Heart left ventricle (tissue), 16 donors: ENCODE results near the gene GRAMD1B. TPM values are rescaled to one million over a fixed set of nuclear protein-coding genes. Genes with fewer than 3 reads are reported as not detected.

Experiments
- ATAC-seq, 4 donors: fragments of 200-7000 bp; cut with Tn5 transposase; one replicate each; pipeline ENCODE4 v1.9.1; 2020 to 2022; ENCODE audit warnings: moderate library complexity in 4 of 4, mild to moderate bottlenecking in 3 of 4, moderate number of reproducible peaks in 1 of 4
- DNase-seq, 5 donors: peaks; one replicate each; pipeline ENCODE4 v3.0.0-alpha.2; 2020
- H3K27ac ChIP-seq, 12 donors: fragments of 200-600 bp; sonication (generic) in 4 of 12; one replicate each; pipeline versions ENCODE4 v1.5.0 to v1.8.0; 2016 to 2022; ENCODE audit warnings: mild to moderate bottlenecking in 2 of 12
- H3K27me3 ChIP-seq, 9 donors: fragments of 200-600 bp; sonication (generic) in 2 of 9; one replicate each; pipeline versions ENCODE4 v1.5.1 to v1.8.0; 2016 to 2022; ENCODE audit warnings: mild to moderate bottlenecking in 3 of 9
- H3K36me3 ChIP-seq, 9 donors: fragments of 200-600 bp; sonication (generic) in 2 of 9; one replicate each; pipeline versions ENCODE4 v1.5.0 to v1.8.0; 2018 to 2022; ENCODE audit warnings: mild to moderate bottlenecking in 2 of 9
- H3K4me1 ChIP-seq, 12 donors: fragments of 200-600 bp; sonication (generic) in 4 of 12; one replicate each; pipeline versions ENCODE4 v1.5.0 to v1.8.0; 2016 to 2022; ENCODE audit warnings: mild to moderate bottlenecking in 3 of 12
- H3K4me3 ChIP-seq, 12 donors: fragments of 200-600 bp; sonication (generic) in 4 of 12; one replicate each; pipeline versions ENCODE4 v1.5.0 to v1.8.0; 2017 to 2022; ENCODE audit warnings: mild to moderate bottlenecking in 9 of 12, moderate library complexity in 4 of 12
- H3K9me3 ChIP-seq, 12 donors: fragments of 200-600 bp; sonication (generic) in 4 of 12; one replicate each; pipeline versions ENCODE4 v1.5.0 to v1.8.0; 2016 to 2022; ENCODE audit warnings: mild to moderate bottlenecking in 1 of 12
- CTCF ChIP-seq, 12 donors: fragments of 200-600 bp; sonication (generic) in 4 of 12; IDR thresholded peaks; one replicate each; pipeline versions ENCODE4 v1.5.0 to v1.8.0; 2018 to 2022; ENCODE audit warnings: antibody characterized with exemption in 12 of 12, mild to moderate bottlenecking in 5 of 12
- POLR2A ChIP-seq, 2 donors: fragments of 450-650 bp; IDR thresholded peaks; one replicate each; pipeline ENCODE4 v1.6.1; 2017; ENCODE audit warnings: antibody characterized with exemption in 2 of 2, mild to moderate bottlenecking in 2 of 2, moderate library complexity in 2 of 2
- WGBS, 4 donors: extraction: QIAGEN DNeasy Blood & Tissue Kit in 2 of 4; methylation state at CpG; one replicate each; pipeline versions ENCODE4 v1.1.5 to v1.1.7; 2013 to 2018; 5-methylcytosine and 5-hydroxymethylcytosine counted together
- intact Hi-C, 10 donors: fragments of 100-400 bp; cut with DNase I; formaldehyde crosslinking; loops; one replicate each; pipeline versions ENCODE4 v1.11.1 to v1.14.2; 2022
- polyA plus RNA-seq, 2 donors: library from polyadenylated mRNA; stranded (reverse); fragments of 200-250 nt; gene quantifications; one replicate each; pipeline ENCODE4 v1.2.3, GENCODE V29; 2013
- total RNA-seq, 9 donors: library from RNA; depleted of rRNA in 2 of 9; stranded (reverse); fragments of >200 nt in 2 of 9; fragmentation: NEBNext Ultra II Directional in 3 of 9; extraction: Animal tissue kit (Norgen Biotek cat#: 25700) in 3 of 9; gene quantifications; one replicate each; pipeline versions ENCODE4 v1.1.0 to v1.2.4, GENCODE V29; 2016 to 2023
- donor health status: ischemic (EF 13 %, LVEDD 7.1; RV severe dilation, severe dysfunction).
- donor health status: healthy with polysubstance abuse.
- donor health status: DM: no; HTN: yes; CAD: no.
- donor health status: DM: no; HTN: no; CAD: no.
- donor health status: ischemic (EF 25% LVEDD 6.9; RV normal size, moderate dysfunction).
- donor health status: ischemic (EF 25% LVEDD 5.7; RV mildly dilated, moderate dysfunction).
- donor health status: healthy.
- donor health status: DM: yes; HTN: yes; CAD: no.
- donor health status: ischemic (EF 35%, LVEDD 5.7; RV mildly dilated, moderate dysfunction).
- donor health status: nonischemic (EF 11% LVEDD 7.7; RV severe dilation, severe dysfunction).
- donor health status: DM: yes; HTN: yes; CAD: no.
- donor health status: PGD.
- donor health status: ischemic (EF 29% LVEDD 5.4; RV normal size, mild dysfunction).
- donor health status: nonischemic (EF 23%, LVEDD 6.1; RV moderate dilation, normal function).

GRAMD1B gene
- total and polyA plus RNA-seq, 11 donors, result 8.6 to 42.5 (median 23.0) TPM

- Histone ChIP-seq H3K36me3 (no peaks in the 10 kb centered on the region), H3K27ac (peak overlapping the region in 7 of 12 donors; percentile 15 to 71 (median 34)), H3K4me1 (peaks cover 0 to 34% (median 19%) of the 10 kb centered on the region in 12 donors), H3K9me3 (no peaks in the 10 kb centered on the region), H3K27me3 (no peaks in the 10 kb centered on the region), H3K4me3 (no peak overlapping the region)
- TF ChIP-seq CTCF (IDR thresholded peaks at IDR 0.05) (no peak), POLR2A (IDR thresholded peaks at IDR 0.05) (no peak)
- DNase-seq (no peak), ATAC-seq (peak in 2 of 4 donors; percentile 41 to 49)
- intact Hi-C loops, result loop anchor here in 6 of 10 donors (2.0 to 10.0 kb wide), 4 partner anchors 42 to 369 kb away; partner anchors contain the start of gene GRAMD1B (in 1 of the 6)
- WGBS, 4 donors, result 25 to 43% (median 34%) methylated on average over 3 of the region's 3 CpGs
Observed at GRCh38 chr11:123473941-123474677, 44.0 kb downstream of the GRAMD1B start.

GRCh38 chr11:123474994-123475393 is 44.9 kb downstream of the GRAMD1B start:
- ATAC-seq (peak in 3 of 4 donors; percentile 12 to 29 (median 22)), DNase-seq (no peak)
- TF ChIP-seq CTCF (IDR thresholded peaks at IDR 0.05), result no peak
- TF ChIP-seq POLR2A (IDR thresholded peaks at IDR 0.05), result no peak
- Histone ChIP-seq H3K36me3 (no peaks in the 10 kb centered on the region), H3K9me3 (no peaks in the 10 kb centered on the region), H3K4me1 (peaks cover 0 to 42% (median 19%) of the 10 kb centered on the region in 12 donors), H3K27me3 (no peaks in the 10 kb centered on the region), H3K4me3 (no peak overlapping the region), H3K27ac (peak overlapping the region in 6 of 12 donors; percentile 15 to 71 (median 34))
- intact Hi-C loops, result loop anchor here in 9 of 10 donors (1.0 to 10.0 kb wide), 10 partner anchors 43 to 370 kb away; partner anchors contain the start of gene GRAMD1B (in 1 of the 9)
- WGBS, 4 donors, result 49 to 64% (median 56%) methylated on average over 8 of the region's 8 CpGs

- Histone ChIP-seq H3K27me3 (no peaks in the 10 kb centered on the region), H3K4me3 (no peak overlapping the region), H3K27ac (peak overlapping the region in 5 of 12 donors; percentile 15 to 71 (median 31)), H3K4me1 (peaks cover 0 to 42% (median 19%) of the 10 kb centered on the region in 12 donors), H3K36me3 (no peaks in the 10 kb centered on the region), H3K9me3 (no peaks in the 10 kb centered on the region)
- intact Hi-C loops, result loop anchor here in 9 of 10 donors (1.0 to 10.0 kb wide), 9 partner anchors 66 to 371 kb away; no protein-coding TSS in a partner anchor
- TF ChIP-seq POLR2A (IDR thresholded peaks at IDR 0.05), result no peak
- peak in 2 of 12 donors; percentile 25 to 42 for TF ChIP-seq CTCF (IDR thresholded peaks at IDR 0.05)
- ATAC-seq (peak in 2 of 4 donors; percentile 13 to 21), DNase-seq (no peak)
- 69 to 76% (median 73%) methylated on average over 3 of the region's 3 CpGs for WGBS, 4 donors
Observed at GRCh38 chr11:123475469-123475868, 45.4 kb downstream of the GRAMD1B start.

- intact Hi-C loops, result loop anchor here in 9 of 10 donors (1.0 to 10.0 kb wide), 8 partner anchors 70 to 373 kb away; no protein-coding TSS in a partner anchor
- ATAC-seq (no peak), DNase-seq (no peak)
- TF ChIP-seq POLR2A (IDR thresholded peaks at IDR 0.05) (no peak), CTCF (IDR thresholded peaks at IDR 0.05) (no peak)
- Histone ChIP-seq H3K4me3 (no peak overlapping the region), H3K27ac (no peak overlapping the region), H3K9me3 (no peaks in the 10 kb centered on the region), H3K4me1 (peaks cover 0 to 42% (median 19%) of the 10 kb centered on the region in 12 donors), H3K27me3 (no peaks in the 10 kb centered on the region), H3K36me3 (peaks cover 0 to 12% (median 0%) of the 10 kb centered on the region in 9 donors)
- WGBS, 4 donors, result 83 to 86% (median 84%) methylated on average over 9 of the region's 9 CpGs
Observed at GRCh38 chr11:123477205-123477907, 47.3 kb downstream of the GRAMD1B start.
